ENCODE measurements around the gene TNFRSF4.

DNA sequence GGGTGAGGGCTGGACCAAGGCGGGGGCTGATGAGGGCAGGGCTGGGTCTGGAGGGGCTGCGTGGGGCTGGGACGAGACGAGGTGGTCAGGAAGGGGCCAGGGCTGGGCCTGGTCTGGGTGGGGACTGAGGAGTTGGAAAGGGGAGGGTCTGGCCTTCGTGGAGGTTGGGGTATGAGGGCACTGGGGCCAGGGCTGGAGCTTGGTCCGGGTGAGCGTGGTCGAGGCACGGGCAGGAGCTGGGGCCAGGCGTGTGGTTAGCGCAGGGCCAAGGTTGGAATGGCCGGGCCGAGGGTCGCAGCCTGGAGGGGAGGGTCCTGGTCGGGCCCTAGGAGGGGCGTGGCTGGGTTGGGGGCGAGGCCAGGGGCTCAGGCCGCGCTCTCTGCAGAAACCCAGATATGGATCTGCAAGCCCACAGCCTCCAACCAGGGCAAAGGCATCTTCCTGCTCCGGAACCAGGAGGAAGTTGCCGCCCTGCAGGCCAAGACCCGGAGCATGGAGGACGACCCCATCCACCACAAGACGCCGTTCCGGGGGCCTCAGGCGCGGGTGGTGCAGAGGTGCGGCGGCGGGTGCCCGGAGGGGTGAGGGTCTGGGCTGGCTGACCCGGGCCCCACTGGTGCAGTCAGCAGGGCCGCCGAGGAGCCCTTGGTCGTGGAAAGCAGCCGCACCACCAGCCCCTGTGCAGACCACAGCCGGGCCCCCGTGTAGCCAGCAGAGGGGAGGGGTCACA lies 31.3 kb downstream of the TNFRSF4 start:
- TF ChIP-seq, protein P1, sequence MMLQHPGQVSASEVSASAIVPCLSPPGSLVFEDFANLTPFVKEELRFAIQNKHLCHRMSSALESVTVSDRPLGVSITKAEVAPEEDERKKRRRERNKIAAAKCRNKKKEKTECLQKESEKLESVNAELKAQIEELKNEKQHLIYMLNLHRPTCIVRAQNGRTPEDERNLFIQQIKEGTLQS (IDR thresholded peaks at IDR 0.05) = no peak
- TF ChIP-seq, protein P2, sequence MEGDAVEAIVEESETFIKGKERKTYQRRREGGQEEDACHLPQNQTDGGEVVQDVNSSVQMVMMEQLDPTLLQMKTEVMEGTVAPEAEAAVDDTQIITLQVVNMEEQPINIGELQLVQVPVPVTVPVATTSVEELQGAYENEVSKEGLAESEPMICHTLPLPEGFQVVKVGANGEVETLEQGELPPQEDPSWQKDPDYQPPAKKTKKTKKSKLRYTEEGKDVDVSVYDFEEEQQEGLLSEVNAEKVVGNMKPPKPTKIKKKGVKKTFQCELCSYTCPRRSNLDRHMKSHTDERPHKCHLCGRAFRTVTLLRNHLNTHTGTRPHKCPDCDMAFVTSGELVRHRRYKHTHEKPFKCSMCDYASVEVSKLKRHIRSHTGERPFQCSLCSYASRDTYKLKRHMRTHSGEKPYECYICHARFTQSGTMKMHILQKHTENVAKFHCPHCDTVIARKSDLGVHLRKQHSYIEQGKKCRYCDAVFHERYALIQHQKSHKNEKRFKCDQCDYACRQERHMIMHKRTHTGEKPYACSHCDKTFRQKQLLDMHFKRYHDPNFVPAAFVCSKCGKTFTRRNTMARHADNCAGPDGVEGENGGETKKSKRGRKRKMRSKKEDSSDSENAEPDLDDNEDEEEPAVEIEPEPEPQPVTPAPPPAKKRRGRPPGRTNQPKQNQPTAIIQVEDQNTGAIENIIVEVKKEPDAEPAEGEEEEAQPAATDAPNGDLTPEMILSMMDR (IDR thresholded peaks at IDR 0.05 in 2 of 3, conservative IDR thresholded peaks at IDR 0.05 in 1 of 3; ENCODE audit: borderline replicate concordance in 1 of 3, insufficient read depth in 1 of 3, low read depth in 2 of 3, low read length in 2 of 3) = no peak
- TF ChIP-seq ZNF274 (IDR thresholded peaks at IDR 0.05; ENCODE audit: low read depth, low read length) (no peak), POLR2A (IDR thresholded peaks at IDR 0.05; ENCODE audit: borderline replicate concordance, extremely low read depth, insufficient read depth, insufficient read length) (no peak), SIN3A (IDR thresholded peaks at IDR 0.05; ENCODE audit: low read depth) (no peak), CEBPB (IDR thresholded peaks at IDR 0.05; ENCODE audit: low read depth) (no peak), SRF (IDR thresholded peaks at IDR 0.05; ENCODE audit: low read depth) (no peak)
- TF ChIP-seq, protein P3, sequence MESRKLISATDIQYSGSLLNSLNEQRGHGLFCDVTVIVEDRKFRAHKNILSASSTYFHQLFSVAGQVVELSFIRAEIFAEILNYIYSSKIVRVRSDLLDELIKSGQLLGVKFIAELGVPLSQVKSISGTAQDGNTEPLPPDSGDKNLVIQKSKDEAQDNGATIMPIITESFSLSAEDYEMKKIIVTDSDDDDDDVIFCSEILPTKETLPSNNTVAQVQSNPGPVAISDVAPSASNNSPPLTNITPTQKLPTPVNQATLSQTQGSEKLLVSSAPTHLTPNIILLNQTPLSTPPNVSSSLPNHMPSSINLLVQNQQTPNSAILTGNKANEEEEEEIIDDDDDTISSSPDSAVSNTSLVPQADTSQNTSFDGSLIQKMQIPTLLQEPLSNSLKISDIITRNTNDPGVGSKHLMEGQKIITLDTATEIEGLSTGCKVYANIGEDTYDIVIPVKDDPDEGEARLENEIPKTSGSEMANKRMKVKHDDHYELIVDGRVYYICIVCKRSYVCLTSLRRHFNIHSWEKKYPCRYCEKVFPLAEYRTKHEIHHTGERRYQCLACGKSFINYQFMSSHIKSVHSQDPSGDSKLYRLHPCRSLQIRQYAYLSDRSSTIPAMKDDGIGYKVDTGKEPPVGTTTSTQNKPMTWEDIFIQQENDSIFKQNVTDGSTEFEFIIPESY (IDR thresholded peaks at IDR 0.05; ENCODE audit: extremely low read depth, insufficient replicate concordance, low read length) = no peak
- TF ChIP-seq, protein P4, sequence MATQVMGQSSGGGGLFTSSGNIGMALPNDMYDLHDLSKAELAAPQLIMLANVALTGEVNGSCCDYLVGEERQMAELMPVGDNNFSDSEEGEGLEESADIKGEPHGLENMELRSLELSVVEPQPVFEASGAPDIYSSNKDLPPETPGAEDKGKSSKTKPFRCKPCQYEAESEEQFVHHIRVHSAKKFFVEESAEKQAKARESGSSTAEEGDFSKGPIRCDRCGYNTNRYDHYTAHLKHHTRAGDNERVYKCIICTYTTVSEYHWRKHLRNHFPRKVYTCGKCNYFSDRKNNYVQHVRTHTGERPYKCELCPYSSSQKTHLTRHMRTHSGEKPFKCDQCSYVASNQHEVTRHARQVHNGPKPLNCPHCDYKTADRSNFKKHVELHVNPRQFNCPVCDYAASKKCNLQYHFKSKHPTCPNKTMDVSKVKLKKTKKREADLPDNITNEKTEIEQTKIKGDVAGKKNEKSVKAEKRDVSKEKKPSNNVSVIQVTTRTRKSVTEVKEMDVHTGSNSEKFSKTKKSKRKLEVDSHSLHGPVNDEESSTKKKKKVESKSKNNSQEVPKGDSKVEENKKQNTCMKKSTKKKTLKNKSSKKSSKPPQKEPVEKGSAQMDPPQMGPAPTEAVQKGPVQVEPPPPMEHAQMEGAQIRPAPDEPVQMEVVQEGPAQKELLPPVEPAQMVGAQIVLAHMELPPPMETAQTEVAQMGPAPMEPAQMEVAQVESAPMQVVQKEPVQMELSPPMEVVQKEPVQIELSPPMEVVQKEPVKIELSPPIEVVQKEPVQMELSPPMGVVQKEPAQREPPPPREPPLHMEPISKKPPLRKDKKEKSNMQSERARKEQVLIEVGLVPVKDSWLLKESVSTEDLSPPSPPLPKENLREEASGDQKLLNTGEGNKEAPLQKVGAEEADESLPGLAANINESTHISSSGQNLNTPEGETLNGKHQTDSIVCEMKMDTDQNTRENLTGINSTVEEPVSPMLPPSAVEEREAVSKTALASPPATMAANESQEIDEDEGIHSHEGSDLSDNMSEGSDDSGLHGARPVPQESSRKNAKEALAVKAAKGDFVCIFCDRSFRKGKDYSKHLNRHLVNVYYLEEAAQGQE (IDR thresholded peaks at IDR 0.05; ENCODE audit: low read depth) = no peak

All from HCT116 (cell line).